Glutamatergic neuron (in vitro differentiated cells): ENCODE results near the gene CEP76. TPM values are rescaled to one million over a fixed set of nuclear protein-coding genes. Genes with fewer than 3 reads are reported as not detected.

ENCODE experiments used
- DNase-seq: peaks from one replicate; pipeline ENCODE4 v3.0.0; 2022
- H3K27ac Mint-ChIP-seq: one replicate; pipeline ENCODE4 v1.8.0; 2020; ENCODE audit warnings: mild to moderate bottlenecking, mixed read lengths, inconsistent platforms; ENCODE audit not compliant: unreplicated experiment
- H3K27me3 Mint-ChIP-seq: one replicate; pipeline ENCODE4 v1.8.0; 2020; ENCODE audit warnings: mild to moderate bottlenecking, moderate library complexity, mixed read lengths, inconsistent platforms; ENCODE audit not compliant: unreplicated experiment
- H3K36me3 Mint-ChIP-seq: one replicate; pipeline ENCODE4 v1.8.0; 2020; ENCODE audit warnings: mild to moderate bottlenecking, mixed read lengths, inconsistent platforms; ENCODE audit not compliant: unreplicated experiment
- H3K4me1 Mint-ChIP-seq: one replicate; pipeline ENCODE4 v1.8.0; 2020; ENCODE audit warnings: mild to moderate bottlenecking, low read depth, mixed read lengths, inconsistent platforms; ENCODE audit not compliant: unreplicated experiment
- H3K4me3 Mint-ChIP-seq: one replicate; pipeline ENCODE4 v1.8.0; 2020; ENCODE audit warnings: mild to moderate bottlenecking, mixed read lengths, inconsistent platforms; ENCODE audit not compliant: unreplicated experiment
- H3K9me3 Mint-ChIP-seq: one replicate; pipeline ENCODE4 v1.8.0; 2020; ENCODE audit warnings: mild to moderate bottlenecking, moderate library complexity, mixed read lengths, inconsistent platforms; ENCODE audit not compliant: unreplicated experiment
- CTCF ChIP-seq: fragments of 200-600 bp; sonication (generic); IDR thresholded peaks from one replicate; pipeline ENCODE4 v1.5.0; 2021; ENCODE audit not compliant: partially characterized antibody, unreplicated experiment
- total RNA-seq: library from RNA; stranded (reverse); fragmentation: NEBNext Ultra II Directional; extraction: Animal tissue kit (Norgen Biotek cat#: 25700); gene quantifications from one replicate; pipeline ENCODE4 v1.2.1, GENCODE V29; 2021; ENCODE audit not compliant: unreplicated experiment

The CEP76 gene
- total RNA-seq, 1 donor from 2014 or later = 19.2 TPM

GRCh38 chr18:12692206-12692605 lies 10.3 kb downstream of the CEP76 start:
- DNase-seq = no peak
- Mint-ChIP-seq H3K36me3 (peaks cover 4% of the 10 kb centered on the region), H3K4me3 (no peak overlapping the region), H3K4me1 (no peaks in the 10 kb centered on the region), H3K27ac (no peak overlapping the region), H3K9me3 (no peaks in the 10 kb centered on the region), H3K27me3 (no peaks in the 10 kb centered on the region)
- no peak for TF ChIP-seq CTCF

- no peaks in the 10 kb centered on the region for H3K27me3 Mint-ChIP-seq
- no peaks in the 10 kb centered on the region for H3K4me1 Mint-ChIP-seq
- H3K9me3 Mint-ChIP-seq = no peaks in the 10 kb centered on the region
- no peak for DNase-seq
- peaks cover 4% of the 10 kb centered on the region for H3K36me3 Mint-ChIP-seq
- no peak overlapping the region for H3K4me3 Mint-ChIP-seq
- H3K27ac Mint-ChIP-seq = no peak overlapping the region
- no peak for TF ChIP-seq CTCF
These were observed 13.2 kb downstream of the CEP76 start for GRCh38 chr18:12689256-12689850.

- no peaks in the 10 kb centered on the region for H3K9me3 Mint-ChIP-seq
- TF ChIP-seq CTCF = no peak
- no peaks in the 10 kb centered on the region for H3K27me3 Mint-ChIP-seq
- H3K27ac Mint-ChIP-seq = no peak overlapping the region
- H3K4me3 Mint-ChIP-seq = no peak overlapping the region
- H3K4me1 Mint-ChIP-seq = no peaks in the 10 kb centered on the region
- no peak for DNase-seq
- no peaks in the 10 kb centered on the region for H3K36me3 Mint-ChIP-seq
These were observed 16.4 kb downstream of the CEP76 start for GRCh38 chr18:12686100-12686499.

GRCh38 chr18:12679183-12679786 lies 23.2 kb downstream of the CEP76 start:
- Mint-ChIP-seq H3K27me3 (no peaks in the 10 kb centered on the region), H3K9me3 (no peaks in the 10 kb centered on the region), H3K4me3 (no peak overlapping the region), H3K27ac (peak overlapping the region; percentile 31), H3K36me3 (no peaks in the 10 kb centered on the region), H3K4me1 (no peaks in the 10 kb centered on the region)
- no peak for TF ChIP-seq CTCF
- DNase-seq = no peak

GRCh38 chr18:12668041-12668440 lies 34.5 kb downstream of the CEP76 start:
- Mint-ChIP-seq H3K36me3 (no peaks in the 10 kb centered on the region), H3K27ac (no peak overlapping the region), H3K9me3 (peaks cover 2% of the 10 kb centered on the region), H3K4me1 (no peaks in the 10 kb centered on the region), H3K27me3 (no peaks in the 10 kb centered on the region), H3K4me3 (no peak overlapping the region)
- no peak for TF ChIP-seq CTCF
- DNase-seq = no peak
